ENCODE results near the gene SSH3. TPM values are rescaled to one million over a fixed set of nuclear protein-coding genes. Genes with fewer than 3 reads are reported as not detected.

SSH3 gene
- total and polyA plus RNA-seq, 2 of the 4 experiments (the other 2 are of a cell fraction), result 7.3 to 26.7 TPM

DNA sequence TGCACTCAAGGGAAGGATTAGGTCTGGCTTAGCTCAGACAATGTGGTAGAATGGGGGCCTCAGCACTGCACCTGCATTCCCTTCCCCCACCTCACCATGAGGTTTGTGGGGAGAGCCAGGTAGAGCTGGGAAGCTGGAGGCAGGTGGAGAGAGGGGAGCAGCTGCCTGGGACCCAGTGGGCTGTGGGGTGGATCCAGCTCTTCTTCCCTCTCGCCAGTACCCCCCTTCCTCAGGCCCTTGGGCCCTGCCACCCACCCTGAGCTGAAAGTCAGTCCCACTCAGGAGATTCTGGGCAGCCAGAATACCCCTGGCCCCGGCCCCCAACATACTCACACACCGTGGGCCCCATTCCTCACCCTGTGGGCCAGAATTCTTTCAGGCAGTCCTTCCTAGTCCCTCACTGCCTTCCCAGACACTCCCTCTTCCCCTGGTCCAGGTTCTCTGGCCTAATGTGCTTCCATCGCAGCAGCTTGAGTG lies 53.1 kb downstream of the SSH3 start (continued):
- no peak for TF ChIP-seq CTCF (conservative IDR thresholded peaks at IDR 0.05; ENCODE audit: low read depth, low read length)
- no peak for TF ChIP-seq RCOR1 (IDR thresholded peaks at IDR 0.05; ENCODE audit: insufficient replicate concordance, low read length)
- no peak for TF ChIP-seq FOS (IDR thresholded peaks at IDR 0.05; ENCODE audit: low read depth, low read length)
